Measurements from ENCODE around the gene LTBP4.

Gene LTBP4

DNA sequence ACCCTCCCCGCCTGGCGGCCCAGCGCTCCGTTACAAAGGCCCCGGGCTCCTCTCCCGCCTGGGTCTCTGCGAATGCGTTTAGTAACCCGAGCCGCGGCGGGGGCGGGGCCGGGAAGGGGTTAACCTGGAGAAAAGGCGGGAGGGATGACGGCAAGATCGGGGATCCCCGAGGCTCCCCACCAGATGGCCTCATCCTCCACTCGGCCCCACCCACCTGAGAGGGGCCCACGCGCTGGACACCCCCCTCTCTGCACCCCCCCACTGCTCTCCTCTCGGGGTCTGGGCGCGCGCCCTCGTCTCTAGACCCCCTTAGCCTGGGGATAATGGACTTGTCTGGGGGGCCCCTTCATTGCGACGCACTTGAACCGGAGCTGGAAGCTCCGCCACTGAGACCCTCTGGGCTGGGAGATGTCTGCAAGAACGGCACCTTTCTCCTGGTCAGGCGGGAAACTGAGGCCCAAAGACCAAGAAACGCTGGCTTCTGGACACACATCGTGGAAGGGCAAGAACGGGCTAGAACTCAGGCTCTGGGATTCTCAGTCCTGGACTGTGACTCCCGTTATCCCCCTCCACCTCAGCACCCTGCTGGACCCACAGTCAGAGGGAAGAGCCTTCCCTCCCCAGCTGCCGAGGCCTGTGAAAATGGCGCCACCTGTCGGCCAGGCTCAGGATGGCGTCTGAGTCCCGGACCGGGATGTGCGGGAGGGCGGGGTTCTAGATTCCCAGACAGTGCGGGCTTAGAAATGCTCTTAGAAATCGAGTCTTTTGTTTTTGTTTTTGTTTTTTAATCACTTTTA is 2.9 kb upstream of the LTBP4 start:
- peak; percentile 96 for DNase-seq

- DNase-seq = no peak
Observed at GRCh38 chr19:40598918-40599307, 2.3 kb upstream of the LTBP4 start.

DNA sequence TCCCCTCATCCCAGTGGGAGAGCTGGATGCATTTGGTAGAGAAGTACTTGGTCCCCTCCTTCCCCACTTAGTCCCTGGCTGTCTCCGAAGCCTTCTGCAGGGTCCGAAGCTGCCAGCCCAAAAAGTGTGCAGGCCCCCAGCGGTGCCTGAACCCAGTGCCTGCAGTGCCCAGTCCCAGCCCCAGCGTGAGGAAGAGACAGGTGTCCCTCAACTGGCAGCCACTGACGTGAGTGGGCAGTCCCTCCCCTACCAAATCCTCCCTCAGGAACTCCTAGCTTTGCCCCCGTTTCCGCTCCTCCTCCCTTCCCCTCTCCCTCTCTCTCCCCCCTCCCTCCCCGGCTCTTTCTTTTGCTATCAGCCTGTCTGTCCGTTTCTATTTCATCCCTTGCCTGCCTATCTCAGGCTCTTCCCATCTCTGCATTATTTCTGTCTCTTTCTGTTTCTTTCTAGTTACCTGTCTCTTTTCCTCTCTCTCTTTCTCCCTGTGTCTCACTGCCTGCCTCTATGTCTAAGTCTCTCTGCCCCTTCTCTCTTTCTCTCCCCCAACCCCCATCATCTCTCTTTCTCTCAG is 1.8 kb upstream of the LTBP4 start:
- peak; percentile 45 for DNase-seq

GRCh38 chr19:40599902-40600569 is 1.1 kb upstream of the LTBP4 start:
- DNase-seq = peak; percentile 53

- DNase-seq = peak; percentile 69
Observed at GRCh38 chr19:40600570-40601133, 517 bp upstream of the LTBP4 start.

DNA sequence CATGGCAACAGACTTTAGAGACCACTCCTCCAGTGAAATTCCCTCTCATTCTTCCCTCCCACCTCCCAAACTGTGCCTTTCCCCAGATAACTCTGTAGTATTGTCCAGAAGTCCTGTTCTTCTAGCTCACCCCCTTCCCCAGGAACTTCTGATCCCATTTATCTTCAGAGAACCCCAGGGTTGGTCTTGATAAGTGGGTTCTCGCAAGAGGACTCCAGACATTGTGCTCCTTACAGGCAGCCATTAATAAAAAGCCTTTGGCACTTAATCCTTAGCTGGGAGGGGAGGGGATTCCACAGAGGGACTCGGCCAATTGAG is 1.9 kb downstream of the LTBP4 start:
- no peak for DNase-seq

DNA sequence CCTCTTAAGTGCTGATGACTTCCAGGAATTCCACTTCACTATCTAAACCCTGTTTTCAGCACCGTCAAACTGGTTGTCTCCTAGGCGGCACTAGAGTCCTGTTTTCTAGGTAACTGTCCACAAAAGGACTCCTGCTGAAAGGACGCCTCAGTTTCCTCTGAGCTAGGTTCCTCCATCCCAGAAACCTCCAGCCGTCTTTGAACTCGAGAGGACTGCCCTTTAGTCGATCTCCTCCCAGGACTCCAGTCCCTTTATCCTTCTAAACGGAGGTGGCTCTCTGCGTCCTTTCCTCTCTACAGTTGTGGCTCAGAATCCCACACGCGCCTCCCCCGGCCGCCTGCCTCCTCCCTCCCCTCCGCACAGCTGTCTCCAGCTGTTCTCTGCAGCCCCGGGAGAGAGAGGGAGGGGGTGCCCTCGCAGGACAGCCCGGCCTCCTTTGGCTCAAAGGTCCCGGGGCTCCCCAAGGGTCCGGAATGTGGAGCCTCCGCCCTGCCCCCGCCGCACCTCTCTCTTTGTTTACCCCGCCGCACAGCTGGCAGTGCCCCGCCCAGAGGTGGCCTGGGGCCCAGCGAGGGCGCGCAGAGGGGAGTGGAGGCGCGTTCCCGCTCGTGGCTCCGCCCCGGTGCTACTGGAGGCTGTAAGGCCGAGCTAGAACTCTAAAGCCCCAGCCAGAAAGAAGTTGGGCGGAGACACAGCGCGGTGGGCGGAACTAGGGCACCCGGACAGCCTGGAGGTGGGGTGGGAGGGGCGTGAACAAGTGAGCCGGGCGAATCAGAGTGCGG is 2.4 kb downstream of the LTBP4 start:
- peak; percentile 99 for DNase-seq

- no peak for DNase-seq
Observed at GRCh38 chr19:40604171-40604646, 3.0 kb downstream of the LTBP4 start.

DNA sequence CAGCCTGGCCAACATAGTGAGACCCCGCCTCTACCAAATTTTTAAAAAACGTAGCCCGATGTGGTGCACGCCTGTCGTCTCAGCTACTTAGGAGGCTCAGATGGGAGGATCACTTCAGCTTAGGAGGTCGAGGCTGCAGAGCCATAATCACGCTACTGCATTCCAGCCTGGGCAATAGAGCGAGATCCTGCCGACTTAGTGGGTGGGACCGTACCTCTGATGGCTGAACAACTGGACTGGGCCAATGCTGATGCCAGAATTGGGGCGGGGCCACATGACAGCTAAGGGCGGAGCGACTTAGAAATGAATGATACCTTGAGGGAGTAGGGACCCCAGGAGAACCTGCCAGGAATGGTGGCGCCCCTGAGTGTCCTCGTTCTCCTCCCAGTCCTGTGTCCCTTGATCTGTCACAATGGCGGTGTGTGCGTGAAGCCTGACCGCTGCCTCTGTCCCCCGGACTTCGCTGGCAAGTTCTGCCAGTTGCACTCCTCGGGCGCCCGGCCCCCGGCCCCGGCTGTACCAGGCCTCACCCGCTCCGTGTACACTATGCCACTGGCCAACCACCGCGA is 3.6 kb downstream of the LTBP4 start:
- DNase-seq = no peak

- peak; percentile 71 for DNase-seq
Observed at GRCh38 chr19:40605216-40605971, 4.2 kb downstream of the LTBP4 start.

- DNase-seq = no peak
Observed at GRCh38 chr19:40607311-40608239, 6.4 kb downstream of the LTBP4 start.

- DNase-seq = no peak
Observed at GRCh38 chr19:40608240-40608621, 7.1 kb downstream of the LTBP4 start.

GRCh38 chr19:40608957-40609356 is 7.8 kb downstream of the LTBP4 start:
- no peak for DNase-seq

DNA sequence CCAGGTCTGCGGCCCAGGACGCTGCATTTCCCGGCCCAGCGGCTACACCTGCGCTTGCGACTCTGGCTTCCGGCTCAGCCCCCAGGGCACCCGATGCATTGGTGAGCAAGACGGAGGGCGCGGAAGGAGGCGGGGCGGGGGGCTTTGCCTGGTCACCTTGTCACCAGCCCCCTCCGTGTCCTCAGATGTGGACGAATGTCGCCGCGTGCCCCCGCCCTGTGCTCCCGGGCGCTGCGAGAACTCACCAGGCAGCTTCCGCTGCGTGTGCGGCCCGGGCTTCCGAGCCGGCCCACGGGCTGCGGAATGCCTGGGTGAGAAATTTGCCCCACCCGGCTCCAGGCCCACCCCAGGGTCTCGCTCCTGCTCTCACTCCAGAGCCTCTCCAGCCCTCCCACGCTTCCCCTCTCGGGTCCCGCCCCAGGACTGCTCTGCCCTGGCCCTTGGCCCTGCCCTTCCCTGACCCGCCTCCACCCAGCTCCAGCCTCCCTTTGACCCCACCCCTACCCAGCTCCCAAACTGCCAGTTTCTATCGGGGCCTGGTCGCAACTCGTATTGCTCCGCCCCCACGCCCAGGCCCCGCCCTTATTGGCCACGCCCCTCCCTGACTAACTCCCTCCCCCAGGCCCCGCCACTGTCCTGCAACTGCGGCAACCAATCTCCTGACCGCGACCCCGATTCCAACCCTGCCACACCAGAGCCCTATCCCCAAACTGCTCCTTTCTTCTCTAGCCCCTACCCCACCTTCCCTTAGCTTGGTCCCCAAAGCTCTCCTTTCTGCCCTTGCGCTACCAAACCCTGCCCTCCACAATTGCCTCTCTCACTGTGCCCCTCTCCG is 8.6 kb downstream of the LTBP4 start:
- DNase-seq = peak; percentile 72

DNA sequence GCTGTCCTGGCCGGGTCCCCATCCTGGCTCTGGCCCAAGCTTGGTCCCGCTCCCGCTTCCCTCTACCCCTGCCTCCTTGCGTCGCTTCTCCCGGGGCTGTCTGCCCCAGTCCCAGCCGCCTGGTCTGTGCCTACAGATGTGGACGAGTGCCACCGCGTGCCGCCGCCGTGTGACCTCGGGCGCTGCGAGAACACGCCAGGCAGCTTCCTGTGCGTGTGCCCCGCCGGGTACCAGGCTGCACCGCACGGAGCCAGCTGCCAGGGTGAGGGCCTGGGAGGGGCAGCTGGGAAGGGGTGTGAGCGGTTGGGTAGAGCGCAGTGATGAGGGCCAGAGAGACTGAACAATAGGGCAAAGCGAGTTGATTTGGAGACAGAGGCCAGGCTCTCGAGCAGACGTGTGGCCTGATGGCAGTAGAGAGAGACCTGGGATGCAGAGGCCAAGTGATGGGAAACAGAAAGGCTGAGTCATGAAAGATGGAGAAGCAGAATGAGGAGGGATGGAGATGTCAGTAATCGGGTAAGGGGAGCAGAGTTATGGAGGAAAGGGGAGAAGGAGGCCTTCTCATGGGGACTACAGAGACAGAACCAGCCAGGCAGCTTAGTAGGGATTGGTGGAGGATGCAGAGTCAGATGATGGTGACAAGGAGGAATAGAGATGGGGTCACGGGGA is 9.4 kb downstream of the LTBP4 start:
- DNase-seq = no peak

GRCh38 chr19:40611096-40611495 is 9.9 kb downstream of the LTBP4 start:
- DNase-seq = no peak

DNA sequence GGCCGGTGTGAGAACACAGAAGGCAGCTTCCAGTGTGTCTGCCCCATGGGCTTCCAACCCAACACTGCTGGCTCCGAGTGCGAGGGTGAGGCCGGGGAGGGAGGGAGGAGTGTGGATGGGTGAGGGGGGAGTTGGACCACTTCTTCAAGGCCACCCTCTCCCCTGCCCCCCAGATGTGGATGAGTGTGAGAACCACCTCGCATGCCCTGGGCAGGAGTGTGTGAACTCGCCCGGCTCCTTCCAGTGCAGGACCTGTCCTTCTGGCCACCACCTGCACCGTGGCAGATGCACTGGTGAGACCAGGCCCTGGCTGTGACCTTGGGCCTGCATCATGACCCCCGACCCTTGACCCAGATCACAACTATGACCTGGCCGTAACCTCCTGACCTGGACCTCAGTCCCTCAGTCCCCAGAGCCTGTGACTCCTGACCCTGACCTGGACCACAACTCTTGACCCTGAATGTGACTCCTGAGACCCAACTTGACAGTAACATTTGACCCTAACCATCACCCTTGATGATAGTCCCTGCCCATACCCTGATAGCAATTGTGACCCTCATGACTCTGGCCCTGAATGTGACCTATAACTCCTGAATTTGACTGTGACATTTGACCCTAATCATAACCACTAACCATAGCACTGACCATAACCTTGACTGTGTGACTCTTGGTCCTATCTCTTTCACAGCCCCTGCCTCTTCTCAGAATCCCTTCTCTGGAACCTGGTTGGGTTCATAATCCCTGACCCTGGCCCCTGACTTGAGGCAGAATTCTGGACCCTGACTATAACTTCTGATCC is 10.9 kb downstream of the LTBP4 start:
- DNase-seq = no peak
